OCI-LY1 (cell line): Measurements from ENCODE around the gene S100A4.
A peak's percentile ranks its signal among the peaks of the same experiment; 100 is the strongest.

ENCODE experiments used
- H2AFZ ChIP-seq: fragments of 200-600 bp; sonication (generic), shearing (Covaris generic); 2 replicates; pipeline ENCODE4 v1.6.0; 2014; ENCODE audit warnings: antibody characterized with exemption, mild to moderate bottlenecking, low read length
- H3F3A ChIP-seq: fragments of 200-600 bp; sonication (generic), shearing (Covaris generic); 2 replicates; pipeline ENCODE4 v1.6.0; 2014; ENCODE audit warnings: mild to moderate bottlenecking, antibody characterized with exemption, low read length, moderate library complexity; ENCODE audit not compliant: insufficient read depth
- H3K27ac ChIP-seq: fragments of 200-600 bp; sonication (generic); 2 replicates; pipeline ENCODE4 v1.5.1; 2014; ENCODE audit warnings: low read length, mixed run types, mild to moderate bottlenecking, low read depth; ENCODE audit not compliant: poor library complexity, severe bottlenecking
- H3K27me3 ChIP-seq: fragments of 200-600 bp; sonication (generic); 2 replicates; pipeline ENCODE4 v1.6.0; 2014; ENCODE audit warnings: antibody characterized with exemption, mild to moderate bottlenecking, low read length, moderate library complexity; ENCODE audit not compliant: insufficient read depth
- H3K36me3 ChIP-seq: fragments of 200-600 bp; sonication (generic); 2 replicates; pipeline ENCODE4 v1.6.1; 2014; ENCODE audit warnings: mild to moderate bottlenecking, antibody characterized with exemption, low read length, moderate library complexity, mixed read lengths; ENCODE audit not compliant: insufficient read depth
- H3K4me1 ChIP-seq: fragments of 200-600 bp; sonication (generic); 2 replicates; pipeline ENCODE4 v1.5.1; 2014; ENCODE audit warnings: mild to moderate bottlenecking, low read length, moderate library complexity; ENCODE audit not compliant: insufficient read depth, severe bottlenecking
- H3K4me2 ChIP-seq: fragments of 200-600 bp; sonication (generic), shearing (Covaris generic); 2 replicates; pipeline ENCODE4 v1.6.1; 2014; ENCODE audit warnings: low read length
- H3K4me3 ChIP-seq: fragments of 200-600 bp; sonication (generic); 2 replicates; pipeline ENCODE4 v1.5.1; 2014; ENCODE audit warnings: low read length, low read depth, mild to moderate bottlenecking, mixed read lengths; ENCODE audit not compliant: poor library complexity, severe bottlenecking
- H3K79me2 ChIP-seq: fragments of 200-600 bp; shearing (Covaris generic); 2 replicates; pipeline ENCODE4 v1.6.1; 2016; ENCODE audit warnings: mixed run types, low read length, mixed read lengths; ENCODE audit not compliant: insufficient read depth
- H3K9ac ChIP-seq: fragments of 200-600 bp; sonication (generic), shearing (Covaris generic); 2 replicates; pipeline ENCODE4 v1.6.1; 2014; ENCODE audit warnings: mild to moderate bottlenecking, low read length, mixed read lengths
- H3K9me2 ChIP-seq: fragments of 200-600 bp; sonication (generic), shearing (Covaris generic); 2 replicates; pipeline ENCODE4 v1.6.1; 2014; ENCODE audit warnings: low read depth, mild to moderate bottlenecking, low read length, mixed read lengths
- H3K9me3 ChIP-seq: fragments of 200-600 bp; shearing (Covaris generic); 2 replicates; pipeline ENCODE4 v1.6.1; 2014; ENCODE audit warnings: low read length, mixed read lengths
- H4K20me1 ChIP-seq: fragments of 200-600 bp; sonication (generic), shearing (Covaris generic); 2 replicates; pipeline ENCODE4 v1.6.0; 2016; ENCODE audit warnings: mild to moderate bottlenecking, low read length; ENCODE audit not compliant: insufficient read depth
- EZH2 ChIP-seq: fragments of 200-600 bp; sonication (generic), shearing (Covaris generic); IDR thresholded peaks from 2 replicates; pipeline ENCODE4 v1.8.0; 2017; ENCODE audit warnings: borderline replicate concordance, mixed run types, mild to moderate bottlenecking, antibody characterized with exemption, low read length, moderate library complexity, mixed read lengths
- TF ChIP-seq, protein P1 (sequence below): fragments of 200-600 bp; sonication (generic), shearing (Covaris generic); IDR thresholded peaks from 2 replicates; pipeline ENCODE4 v1.5.1; 2017; ENCODE audit warnings: mild to moderate bottlenecking, antibody characterized with exemption, low read length, moderate library complexity, mixed read lengths

The S100A4 gene

DNA sequence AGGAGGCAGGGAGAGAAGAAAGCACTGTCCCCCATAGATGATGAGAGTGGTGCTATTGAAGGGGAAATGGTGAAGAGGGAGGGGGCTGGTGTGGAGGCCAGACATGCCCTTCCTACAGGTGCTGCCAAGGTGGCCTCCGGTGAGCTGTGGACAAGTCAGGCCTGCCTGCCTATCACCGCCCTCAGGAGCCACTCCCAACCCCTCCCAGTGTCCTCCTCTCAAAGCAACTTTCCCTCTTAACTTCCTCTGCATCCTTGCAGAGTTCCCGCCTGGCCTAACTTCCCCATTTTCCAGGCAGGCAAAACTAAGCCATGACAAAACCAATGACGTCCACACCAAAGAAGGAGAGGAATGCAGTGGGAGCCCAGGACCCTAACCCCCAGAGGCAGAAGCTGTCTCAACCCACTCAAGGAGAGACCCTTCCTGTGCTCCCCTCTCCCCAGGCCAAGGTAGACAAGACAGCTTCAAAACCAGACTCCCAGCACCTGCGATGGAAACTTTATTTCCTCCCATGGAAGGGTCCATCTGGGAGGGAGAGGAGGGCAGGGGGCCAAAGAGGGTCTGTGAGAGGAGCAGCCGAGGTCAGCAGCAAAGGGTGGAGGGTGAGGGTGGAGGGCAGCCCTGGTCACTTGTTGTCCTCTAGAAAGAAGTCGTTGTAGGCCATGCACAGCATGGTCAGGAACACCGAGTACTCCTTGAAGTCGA, 8.8 kb downstream of the S100A4 start:
- Histone ChIP-seq H3K9me2 (no peaks in the 10 kb centered on the region), H3K4me2 (peak overlapping the region; percentile 81), H3K27me3 (no peaks in the 10 kb centered on the region), H3K9me3 (no peaks in the 10 kb centered on the region), H3F3A (no peaks in the 10 kb centered on the region), H3K4me3 (peak overlapping the region; percentile 56), H3K79me2 (no peaks in the 10 kb centered on the region), H3K4me1 (peaks cover 15% of the 10 kb centered on the region), H4K20me1 (no peaks in the 10 kb centered on the region), H3K27ac (no peak overlapping the region), H3K36me3 (no peaks in the 10 kb centered on the region), H3K9ac (no peak overlapping the region; the same call in 1 of the 2 replicates), H2AFZ (no peak overlapping the region)
- TF ChIP-seq, protein P1, sequence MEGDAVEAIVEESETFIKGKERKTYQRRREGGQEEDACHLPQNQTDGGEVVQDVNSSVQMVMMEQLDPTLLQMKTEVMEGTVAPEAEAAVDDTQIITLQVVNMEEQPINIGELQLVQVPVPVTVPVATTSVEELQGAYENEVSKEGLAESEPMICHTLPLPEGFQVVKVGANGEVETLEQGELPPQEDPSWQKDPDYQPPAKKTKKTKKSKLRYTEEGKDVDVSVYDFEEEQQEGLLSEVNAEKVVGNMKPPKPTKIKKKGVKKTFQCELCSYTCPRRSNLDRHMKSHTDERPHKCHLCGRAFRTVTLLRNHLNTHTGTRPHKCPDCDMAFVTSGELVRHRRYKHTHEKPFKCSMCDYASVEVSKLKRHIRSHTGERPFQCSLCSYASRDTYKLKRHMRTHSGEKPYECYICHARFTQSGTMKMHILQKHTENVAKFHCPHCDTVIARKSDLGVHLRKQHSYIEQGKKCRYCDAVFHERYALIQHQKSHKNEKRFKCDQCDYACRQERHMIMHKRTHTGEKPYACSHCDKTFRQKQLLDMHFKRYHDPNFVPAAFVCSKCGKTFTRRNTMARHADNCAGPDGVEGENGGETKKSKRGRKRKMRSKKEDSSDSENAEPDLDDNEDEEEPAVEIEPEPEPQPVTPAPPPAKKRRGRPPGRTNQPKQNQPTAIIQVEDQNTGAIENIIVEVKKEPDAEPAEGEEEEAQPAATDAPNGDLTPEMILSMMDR = no peak
- no peak for TF ChIP-seq EZH2

DNA sequence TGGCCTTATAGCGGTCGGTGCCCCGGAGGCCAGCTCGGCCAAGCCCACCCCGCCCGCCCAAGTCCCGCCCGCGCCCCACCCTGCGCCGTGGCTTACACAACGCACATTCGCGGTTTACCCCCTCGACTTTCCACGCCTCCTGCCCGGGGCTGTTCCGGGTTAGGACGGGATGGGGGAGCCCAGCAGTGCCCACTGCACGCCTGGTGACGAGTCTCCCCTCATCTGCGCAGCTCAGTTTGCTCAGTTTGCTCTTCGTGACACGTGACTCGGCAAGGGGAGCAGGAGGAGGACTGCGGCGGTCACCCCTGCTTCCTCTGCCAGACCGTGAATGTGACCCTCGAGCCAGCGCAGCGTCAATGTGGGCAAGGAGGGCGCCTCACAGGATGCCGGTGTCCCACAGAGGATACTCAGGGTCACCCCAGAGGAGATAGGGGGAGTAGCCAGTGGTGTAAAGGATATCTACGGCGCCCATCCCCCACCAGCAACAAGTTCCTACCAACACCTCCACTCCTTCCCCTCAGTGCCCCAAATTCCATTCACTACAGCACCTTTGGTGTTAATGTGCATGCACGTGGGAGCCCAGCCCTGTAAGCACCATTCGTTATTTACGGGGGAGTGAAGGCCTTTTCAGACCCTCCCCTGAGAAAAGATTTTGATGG, 9.5 kb downstream of the S100A4 start:
- Histone ChIP-seq H3K79me2 (no peaks in the 10 kb centered on the region), H3F3A (no peaks in the 10 kb centered on the region), H3K4me3 (peak overlapping the region; percentile 56), H3K27me3 (no peaks in the 10 kb centered on the region), H3K4me2 (peak overlapping the region; percentile 81), H3K9me3 (no peaks in the 10 kb centered on the region), H2AFZ (no peak overlapping the region), H3K27ac (no peak overlapping the region), H3K9ac (peak overlapping the region; percentile 32; the same call in 1 of the 2 replicates), H3K4me1 (peaks cover 15% of the 10 kb centered on the region), H3K9me2 (no peaks in the 10 kb centered on the region), H4K20me1 (no peaks in the 10 kb centered on the region), H3K36me3 (no peaks in the 10 kb centered on the region)
- TF ChIP-seq, protein P1 = no peak
- TF ChIP-seq EZH2 = no peak

DNA sequence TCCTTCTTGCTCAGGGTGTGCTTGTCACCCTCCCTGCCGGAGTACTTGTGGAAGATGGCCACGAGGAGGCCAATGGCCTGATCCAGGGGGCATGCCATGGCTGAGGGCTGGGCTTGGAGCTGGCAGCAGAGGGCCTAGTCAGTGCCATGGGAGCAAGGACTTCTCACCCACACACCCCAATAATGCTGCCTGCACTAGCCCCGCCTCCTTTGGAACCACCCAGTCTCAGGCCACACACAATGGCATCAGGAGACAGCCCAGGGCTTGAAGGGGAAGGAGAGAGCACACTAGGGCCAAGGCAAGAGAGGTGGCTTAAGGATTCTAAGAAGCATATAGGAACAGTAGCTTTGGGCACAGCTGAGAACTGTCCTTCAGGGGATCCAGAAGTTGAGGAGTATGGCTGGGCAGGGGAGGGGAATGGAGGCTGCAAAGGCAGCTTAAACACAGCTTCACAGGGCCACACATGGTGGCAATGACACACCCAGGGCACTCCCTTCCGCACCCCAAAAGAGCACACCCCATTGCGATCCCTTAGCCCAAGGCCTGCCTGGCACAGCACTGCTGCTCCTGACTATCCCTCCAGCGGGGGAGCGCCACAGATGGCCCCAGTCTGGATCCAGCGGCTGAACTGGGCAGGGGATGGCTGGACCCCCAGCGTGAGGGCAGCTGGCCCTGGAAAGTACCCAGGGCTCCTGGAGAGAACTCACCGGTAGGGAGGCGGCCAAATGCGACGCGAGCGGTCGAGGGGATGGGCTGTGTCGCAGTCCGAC, 10.2 kb downstream of the S100A4 start, which contains the start of gene S100A6:
Gene S100A6 (minus strand): TSS at position 750 of the 770 bp plus-strand sequence. CDS start 652 bp downstream, at position 98.
- no peaks in the 10 kb centered on the region for H3K27me3 ChIP-seq
- no peaks in the 10 kb centered on the region for H3K36me3 ChIP-seq
- no peaks in the 10 kb centered on the region for H3K9me3 ChIP-seq
- H3K9ac ChIP-seq = peak within 1 kb of the TSS; percentile 32; the same call in 1 of the 2 replicates
- H3F3A ChIP-seq = no peaks in the 10 kb centered on the region
- H3K27ac ChIP-seq = no peak within 1 kb of the TSS
- TF ChIP-seq, protein P1 = no peak
- no peak for TF ChIP-seq EZH2
- H2AFZ ChIP-seq = no peak within 1 kb of the TSS
- no peaks in the 10 kb centered on the region for H3K9me2 ChIP-seq
- peaks cover 8% of the 10 kb centered on the region for H3K4me1 ChIP-seq
- H4K20me1 ChIP-seq = no peaks in the 10 kb centered on the region
- no peaks in the 10 kb centered on the region for H3K79me2 ChIP-seq
- H3K4me2 ChIP-seq = peak within 1 kb of the TSS; percentile 81
- peak within 1 kb of the TSS; percentile 56 for H3K4me3 ChIP-seq
